GM12891 (cell line): ENCODE data around the gene COL4A1.

Source experiments
- POLR2A ChIP-seq: IDR thresholded peaks from 2 replicates; pipeline ENCODE4 v1.6.1; 2011; ENCODE audit warnings: low read depth, low read length, control low read depth
- POLR2AphosphoS5 ChIP-seq: IDR thresholded peaks from 2 replicates; pipeline ENCODE4 v1.6.1; 2011; ENCODE audit warnings: low read depth, low read length, control low read depth
- POU2F2 ChIP-seq: IDR thresholded peaks from 2 replicates; pipeline ENCODE4 v1.6.1; 2011; ENCODE audit warnings: low read depth, mild to moderate bottlenecking, control low read depth, low read length, moderate library complexity
- SPI1 ChIP-seq: IDR thresholded peaks from 2 replicates; pipeline ENCODE4 v1.6.1; 2011; ENCODE audit warnings: low read depth, low read length, control low read depth
- TAF1 ChIP-seq: IDR thresholded peaks from 2 replicates; pipeline ENCODE4 v1.6.1; 2011; ENCODE audit warnings: low read depth, low read length, control low read depth

DNA sequence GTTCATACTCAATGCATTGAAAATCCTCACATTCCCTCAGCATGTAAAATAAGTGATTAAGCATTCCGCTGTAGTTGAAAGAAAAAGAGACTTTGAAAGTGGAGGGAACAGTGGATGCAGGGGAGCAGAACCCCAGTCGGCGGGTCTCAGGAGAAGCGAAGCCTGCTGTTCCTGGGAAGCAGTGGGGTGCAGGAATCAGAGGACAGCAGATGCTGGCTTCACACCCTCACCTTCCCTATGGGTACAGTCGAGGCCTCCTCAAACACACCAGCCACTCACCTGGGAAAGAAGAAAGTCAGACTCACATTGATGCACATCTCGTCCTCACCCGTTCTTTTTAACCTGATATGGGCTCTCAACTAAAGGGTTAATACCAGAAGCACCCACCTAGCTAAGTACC is 38.3 kb upstream of the COL4A1 start:
- TF ChIP-seq SPI1 (no peak), POLR2A (no peak), TAF1 (no peak), POLR2AphosphoS5 (no peak), POU2F2 (no peak)
